Dedifferentiated amniotic fluid mesenchymal stem cell (primary cell): ENCODE measurements around the gene TTC36.
"Not testable (repeated sequence)": the region's sequence is repeated elsewhere in the genome, so short reads cannot be mapped to it uniquely, and the experiment has no call there.

Experiments used
- DNase-seq: peaks from one replicate; pipeline ENCODE4 v3.0.0-alpha.2; 2016; ENCODE audit errors: extremely low spot score

TTC36 gene

DNA sequence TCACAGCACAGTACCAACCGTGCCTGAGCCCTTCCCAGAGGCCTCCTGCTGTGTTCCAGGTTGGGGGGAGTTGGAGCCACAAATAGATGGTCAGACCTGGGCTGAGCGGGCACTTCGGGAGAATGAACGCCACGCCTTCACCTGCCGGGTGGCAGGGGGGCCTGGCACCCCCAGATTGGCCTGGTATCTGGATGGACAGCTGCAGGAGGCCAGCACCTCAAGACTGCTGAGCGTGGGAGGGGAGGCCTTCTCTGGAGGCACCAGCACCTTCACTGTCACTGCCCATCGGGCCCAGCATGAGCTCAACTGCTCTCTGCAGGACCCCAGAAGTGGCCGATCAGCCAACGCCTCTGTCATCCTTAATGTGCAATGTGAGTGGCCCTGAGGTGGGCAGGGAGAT is 4.8 kb downstream of the TTC36 start:
- no peak for DNase-seq

GRCh38 chr11:118532852-118533768 is 5.8 kb downstream of the TTC36 start:
- DNase-seq, result no peak

DNA sequence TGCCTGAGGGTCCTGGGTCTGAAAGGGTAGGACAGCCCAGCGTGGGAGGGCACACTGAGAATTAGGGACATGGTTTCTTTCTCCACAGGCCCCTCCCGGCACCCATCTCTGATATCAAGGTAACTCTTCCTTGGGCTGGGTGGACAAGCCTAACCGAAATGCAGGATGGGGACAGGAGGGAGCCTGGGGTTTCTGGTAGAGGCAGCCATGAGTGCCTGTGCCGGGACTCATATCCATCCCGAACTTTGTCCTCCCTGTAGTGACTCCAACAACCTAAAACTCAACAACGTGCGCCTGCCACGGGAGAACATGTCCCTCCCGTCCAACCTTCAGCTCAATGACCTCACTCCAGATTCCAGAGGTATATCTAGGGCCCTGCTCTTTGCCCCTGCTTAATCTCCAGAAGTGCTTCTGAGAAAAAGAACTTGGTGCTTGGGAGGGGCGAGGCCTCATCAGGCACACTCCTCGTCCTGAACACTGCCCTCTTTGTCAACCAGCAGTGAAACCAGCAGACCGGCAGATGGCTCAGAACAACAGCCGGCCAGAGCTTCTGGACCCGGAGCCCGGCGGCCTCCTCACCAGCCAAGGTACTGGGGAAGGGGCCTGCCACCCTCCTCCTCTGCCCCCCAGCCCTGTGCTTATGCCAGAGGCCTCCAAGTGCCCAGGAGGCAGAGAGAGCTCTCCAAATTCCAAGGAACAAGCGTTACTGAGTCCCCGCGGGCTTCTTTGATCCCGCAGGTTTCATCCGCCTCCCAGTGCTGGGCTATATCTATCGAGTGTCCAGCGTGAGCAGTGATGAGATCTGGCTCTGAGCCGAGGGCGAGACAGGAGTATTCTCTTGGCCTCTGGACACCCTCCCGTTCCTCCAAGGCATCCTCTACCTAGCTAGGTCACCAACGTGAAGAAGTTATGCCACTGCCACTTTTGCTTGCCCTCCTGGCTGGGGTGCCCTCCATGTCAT is 6.8 kb downstream of the TTC36 start:
- no peak for DNase-seq

DNA sequence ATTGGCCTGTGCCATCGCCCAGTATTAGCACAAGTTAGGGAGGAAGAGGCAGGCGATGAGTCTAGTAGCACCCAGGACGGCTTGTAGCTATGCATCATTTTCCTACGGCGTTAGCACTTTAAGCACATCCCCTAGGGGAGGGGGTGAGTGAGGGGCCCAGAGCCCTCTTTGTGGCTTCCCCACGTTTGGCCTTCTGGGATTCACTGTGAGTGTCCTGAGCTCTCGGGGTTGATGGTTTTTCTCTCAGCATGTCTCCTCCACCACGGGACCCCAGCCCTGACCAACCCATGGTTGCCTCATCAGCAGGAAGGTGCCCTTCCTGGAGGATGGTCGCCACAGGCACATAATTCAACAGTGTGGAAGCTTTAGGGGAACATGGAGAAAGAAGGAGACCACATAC is 8.0 kb downstream of the TTC36 start:
- DNase-seq, result no peak

DNA sequence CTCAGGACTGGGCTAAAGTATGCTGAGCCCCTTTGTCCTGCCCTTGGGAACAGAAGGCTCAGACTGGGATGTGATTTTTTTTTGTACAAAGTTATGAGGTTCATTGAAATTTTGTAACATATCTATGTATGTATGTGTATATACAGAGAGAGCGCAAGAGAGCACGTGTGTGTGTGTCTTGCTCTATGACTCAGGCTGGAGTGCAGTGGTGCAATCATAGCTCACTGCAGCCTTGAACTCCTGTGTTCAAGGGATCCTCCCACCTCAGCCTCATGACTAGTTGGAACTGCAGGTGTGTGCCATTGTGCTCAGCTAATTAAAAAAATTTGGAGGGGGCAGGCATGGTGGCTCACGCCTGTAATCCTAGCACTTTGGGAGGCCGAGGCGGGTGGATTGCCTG is 9.5 kb downstream of the TTC36 start:
- no peak for DNase-seq

- no peak for DNase-seq
These were observed 10.2 kb downstream of the TTC36 start for GRCh38 chr11:118537409-118537980.

GRCh38 chr11:118544010-118544646 is 16.9 kb downstream of the TTC36 start:
- DNase-seq, result no peak

DNA sequence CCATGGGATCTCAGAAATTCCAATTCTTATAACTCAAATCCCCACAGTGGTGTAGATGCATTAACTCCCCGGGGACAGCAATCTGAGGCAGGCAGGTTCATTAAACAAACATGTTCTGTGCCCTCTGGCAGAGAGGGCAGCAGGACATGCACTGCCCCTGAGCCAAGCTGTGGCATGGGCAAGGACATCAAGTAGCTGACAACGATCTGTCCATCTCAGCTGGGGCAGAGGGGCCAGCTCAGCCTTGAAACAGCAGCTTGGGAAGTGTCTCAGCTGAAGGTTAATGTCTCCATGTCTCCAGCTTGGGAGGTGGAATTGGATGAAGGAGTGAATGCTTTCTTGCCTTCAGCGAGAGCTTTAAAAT is 17.4 kb downstream of the TTC36 start:
- DNase-seq, result no peak

DNA sequence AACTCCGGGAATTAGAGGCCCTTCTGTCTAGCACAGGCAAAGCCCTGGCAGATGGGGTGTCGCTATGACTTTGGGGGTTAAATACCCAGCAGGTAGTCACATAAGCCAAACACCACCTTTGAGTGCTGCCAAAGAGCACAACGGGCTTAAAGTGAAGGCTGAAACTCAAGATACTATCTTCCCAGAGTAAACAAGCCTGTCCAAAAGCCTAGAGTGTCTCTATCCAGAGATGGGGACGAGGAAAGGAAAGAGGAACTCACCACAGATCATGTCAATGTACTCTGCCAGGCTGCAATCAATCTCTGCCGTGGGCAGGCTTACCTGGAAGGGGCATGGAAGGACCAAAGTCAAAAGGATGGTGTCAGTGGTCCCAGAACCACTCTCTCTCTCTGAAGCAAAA is 18.3 kb downstream of the TTC36 start:
- DNase-seq, result no peak

GRCh38 chr11:118547132-118547531 is 19.9 kb downstream of the TTC36 start:
- DNase-seq, result no peak

GRCh38 chr11:118552341-118552740 is 25.1 kb downstream of the TTC36 start:
- DNase-seq, result no peak

DNA sequence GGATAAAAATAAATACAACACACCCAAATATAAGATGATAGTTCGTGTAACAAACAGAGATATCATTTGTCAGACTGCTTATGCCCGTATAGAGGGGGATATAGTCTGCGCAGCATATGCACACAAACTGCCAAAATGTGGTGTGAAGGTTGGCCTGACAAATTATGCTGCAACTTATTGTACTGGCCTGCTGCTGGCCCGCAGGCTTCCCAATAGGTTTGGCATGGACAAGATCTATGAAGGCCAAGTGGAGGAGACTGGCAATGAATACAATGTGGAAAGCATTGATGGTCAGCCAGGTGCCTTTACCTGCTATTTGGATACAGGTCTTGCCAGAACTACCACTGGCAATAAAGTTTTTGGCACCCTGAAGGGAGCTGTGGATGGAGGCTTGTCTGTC is 33.5 kb downstream of the TTC36 start:
- no peak for DNase-seq

GRCh38 chr11:118565051-118565450 is 37.8 kb downstream of the TTC36 start:
- no peak for DNase-seq

DNA sequence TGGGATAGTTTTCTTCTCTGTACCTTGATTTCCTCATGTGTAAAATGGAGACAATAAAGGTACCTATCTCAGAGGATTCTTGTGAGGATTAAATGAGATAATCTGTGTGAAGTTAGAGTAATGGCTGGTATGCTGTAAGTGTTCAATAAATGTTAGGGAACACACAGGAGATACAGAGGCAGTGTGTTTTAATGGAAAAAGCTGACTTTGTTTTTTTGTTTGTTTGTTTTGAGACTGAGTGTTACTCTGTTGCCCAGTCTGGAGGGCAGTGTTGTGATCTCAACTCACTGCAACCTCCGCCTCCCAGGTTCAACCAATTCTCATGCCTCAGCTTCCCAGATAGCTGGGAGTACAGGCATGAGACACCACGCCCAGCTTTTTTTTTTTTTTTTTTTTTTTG is 42.4 kb downstream of the TTC36 start:
- no peak for DNase-seq

DNA sequence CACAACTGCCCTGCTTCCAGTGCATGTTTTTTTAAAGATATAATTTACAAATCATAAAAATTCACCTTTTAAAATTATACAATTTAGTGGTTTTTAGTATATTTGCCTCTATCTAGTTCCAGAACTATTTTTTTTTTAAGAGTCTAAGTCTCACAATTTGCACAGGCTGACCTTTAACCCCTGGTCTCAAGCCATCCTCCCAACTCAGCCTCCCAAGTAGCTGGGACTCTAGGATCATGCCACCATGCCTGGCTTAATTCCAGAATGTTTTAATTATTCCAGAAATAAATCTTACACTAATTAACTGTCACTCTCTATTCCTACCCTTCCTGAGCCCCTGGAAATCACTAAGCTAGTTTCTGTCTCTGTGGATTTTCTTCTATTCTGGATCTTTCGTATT is 43.5 kb downstream of the TTC36 start:
- no peak for DNase-seq

- DNase-seq, result not testable (repeated sequence)
These were observed 44.4 kb downstream of the TTC36 start for GRCh38 chr11:118571701-118572060.

DNA sequence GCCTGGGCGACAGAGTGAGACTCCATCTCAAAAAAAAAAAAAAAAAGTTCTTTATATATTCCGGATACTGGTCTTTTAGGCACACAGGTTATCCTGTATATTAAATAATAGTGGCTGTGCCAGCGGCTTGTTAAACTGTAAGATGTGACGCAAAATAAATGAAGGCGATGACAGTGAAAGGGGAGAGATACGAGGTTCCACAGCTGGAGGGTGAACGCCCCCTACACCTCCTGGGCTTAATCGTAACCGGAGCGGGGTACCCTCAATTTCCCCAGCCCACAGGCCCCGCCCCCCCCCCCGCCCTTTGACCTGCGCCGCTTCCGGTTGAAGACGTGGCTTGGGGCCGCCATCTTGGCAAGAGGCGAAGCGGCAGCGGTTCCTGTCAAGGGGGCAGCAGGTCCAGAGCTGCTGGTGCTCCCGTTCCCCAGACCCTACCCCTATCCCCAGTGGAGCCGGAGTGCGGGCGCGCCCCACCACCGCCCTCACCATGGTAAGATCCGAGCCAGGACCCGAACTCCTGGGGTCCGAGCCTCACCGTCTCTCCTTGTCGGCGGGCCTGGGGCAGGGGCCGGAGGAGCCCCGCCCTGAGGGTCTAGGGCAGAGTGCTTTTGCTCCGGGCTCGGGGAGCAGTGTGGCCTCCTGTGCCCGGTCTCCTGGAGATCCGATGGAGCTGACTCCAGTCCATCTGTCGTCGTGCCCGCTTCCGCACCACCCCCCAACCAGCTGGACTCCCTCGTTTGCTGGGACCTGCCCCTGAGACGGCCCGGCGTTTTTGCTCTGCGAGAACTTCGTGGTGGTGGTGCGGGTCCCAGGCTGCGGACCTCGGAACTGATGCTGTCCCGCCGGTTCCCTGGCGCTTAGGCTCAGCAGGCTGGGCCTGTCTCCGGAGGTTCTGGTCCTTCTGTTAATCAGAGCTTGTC is 45.0 kb downstream of the TTC36 start, which contains the start of gene ARCN1:
ARCN1 (plus strand) TSS at position 349 of the 920 bp plus-strand sequence; CDS start at position 488, 139 bp downstream.
- peak; percentile 70 for DNase-seq

DNA sequence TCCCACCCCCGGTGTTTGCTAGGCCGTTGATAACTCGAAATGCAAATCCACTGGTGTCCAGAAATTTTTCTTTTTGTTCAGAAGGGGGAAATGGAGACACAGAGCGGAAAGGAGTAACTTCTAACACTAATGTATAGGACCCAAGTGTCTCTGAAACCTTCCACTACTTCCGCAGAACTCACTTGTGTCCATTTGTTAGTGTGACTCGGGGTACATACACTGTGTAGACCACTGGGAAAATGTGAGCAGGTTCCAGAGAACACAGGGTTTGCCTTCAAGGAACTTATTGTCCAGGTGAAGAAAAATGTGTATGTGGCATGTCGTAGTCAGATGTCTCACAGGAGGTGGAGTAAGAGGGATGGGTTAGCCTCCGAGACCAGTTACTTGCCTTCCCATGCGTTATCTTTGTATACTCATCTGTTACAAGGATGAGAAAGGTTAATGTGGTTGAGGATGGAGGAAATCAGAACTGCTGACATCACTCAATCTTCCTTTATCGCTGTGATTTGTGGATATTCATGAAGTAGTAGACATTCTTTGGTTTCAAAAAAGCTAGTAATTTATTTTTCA is 45.8 kb downstream of the TTC36 start:
- DNase-seq, result no peak

DNA sequence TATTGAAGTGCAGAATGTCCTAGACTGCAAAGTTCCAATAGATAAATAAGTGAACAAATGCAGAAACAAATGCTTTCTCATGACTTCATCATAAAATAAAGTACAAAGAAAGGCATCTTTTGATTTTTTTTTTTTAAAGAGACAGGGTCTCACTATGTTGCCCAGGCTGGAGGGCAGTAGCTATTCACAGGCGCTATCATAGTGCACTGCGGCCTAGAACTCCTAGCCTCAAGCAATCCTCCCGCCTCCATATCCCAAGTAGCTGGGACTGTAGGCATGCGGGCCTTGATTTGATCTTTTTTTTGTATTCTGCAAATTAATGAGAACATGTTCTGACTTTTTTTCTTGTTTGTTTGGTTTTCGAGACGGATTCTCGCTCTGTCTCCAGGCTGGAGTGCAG is 47.4 kb downstream of the TTC36 start:
- no peak for DNase-seq

DNA sequence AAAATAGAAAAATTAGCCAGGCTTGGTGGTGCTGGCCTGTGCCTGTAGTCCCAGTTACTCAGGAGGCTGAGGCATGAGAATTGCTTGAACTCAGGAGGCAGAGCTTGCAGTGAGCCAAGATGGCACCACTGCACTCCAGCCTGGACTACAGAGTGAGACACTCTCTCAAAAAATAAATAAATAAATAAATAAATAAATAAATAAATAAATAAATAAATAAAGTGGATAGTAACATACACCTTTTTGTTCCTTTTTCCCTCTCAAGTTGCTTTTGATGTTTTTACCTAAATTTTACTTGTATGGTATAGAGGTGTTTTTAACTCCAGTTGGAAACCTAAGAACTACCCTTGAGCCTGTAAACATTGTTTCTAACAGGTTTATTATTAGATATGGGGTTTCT is 50.7 kb downstream of the TTC36 start:
- DNase-seq, result not testable (repeated sequence)
